NCI-H1092 treated with DMSO at 0.1 percent for 48 hours (cell line): ENCODE data around the gene CCDC154.

Experiments
- DNase-seq: peaks from one replicate; lab custom pipeline; 2025; lab: John Stamatoyannopoulos, UW

Gene CCDC154

DNA sequence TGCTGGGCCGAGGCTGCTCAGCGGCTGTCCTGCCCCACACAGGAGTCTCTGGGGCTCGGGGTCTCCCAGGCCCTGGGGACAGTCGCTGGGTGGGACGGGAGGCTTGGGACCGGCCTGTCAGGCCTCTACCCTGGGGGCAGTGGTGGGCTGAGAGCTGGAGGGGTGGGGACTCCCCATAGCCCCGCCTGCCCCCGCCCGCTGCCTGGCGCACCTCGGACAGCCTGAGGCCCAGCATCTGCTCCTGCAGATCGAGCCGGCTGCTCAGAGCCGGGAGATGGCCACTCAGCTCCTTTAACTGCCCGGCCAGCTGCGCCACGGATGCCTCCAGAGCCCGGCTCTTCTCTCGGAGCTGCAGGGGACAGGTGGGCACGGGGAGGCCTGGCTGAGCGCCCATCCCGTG lies 6.8 kb downstream of the CCDC154 start:
- DNase-seq = no peak

DNA sequence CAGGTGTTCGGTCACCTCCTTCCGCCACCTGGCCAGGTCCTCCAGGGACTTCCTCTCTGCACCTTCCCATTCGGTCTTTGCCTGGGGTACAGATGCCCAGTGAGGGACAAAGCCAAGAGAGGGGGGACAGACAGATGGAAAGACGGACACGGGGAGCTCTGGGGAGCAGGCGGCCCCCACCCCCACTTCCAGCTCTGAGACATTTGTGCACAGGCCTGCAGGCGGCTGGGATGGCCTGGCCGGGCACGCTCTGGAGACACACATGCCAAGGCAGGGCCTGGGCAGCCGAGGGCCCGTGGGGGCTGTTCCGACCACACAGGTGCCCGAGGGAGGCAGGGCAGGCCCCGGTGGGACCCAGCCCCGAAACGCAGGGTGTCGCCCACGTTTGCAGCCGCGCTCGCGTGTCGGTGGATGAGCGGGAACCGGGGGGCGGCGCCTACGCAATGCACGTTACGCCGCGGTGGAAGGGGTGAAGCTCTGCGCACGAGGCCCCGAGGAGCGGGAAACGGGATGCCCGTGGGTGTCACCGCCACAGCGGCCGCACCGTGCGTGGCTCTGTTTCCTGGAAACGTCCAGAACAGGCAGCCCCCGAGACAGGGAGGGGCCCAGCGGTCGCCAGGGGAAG lies 7.5 kb downstream of the CCDC154 start:
- no peak for DNase-seq

DNA sequence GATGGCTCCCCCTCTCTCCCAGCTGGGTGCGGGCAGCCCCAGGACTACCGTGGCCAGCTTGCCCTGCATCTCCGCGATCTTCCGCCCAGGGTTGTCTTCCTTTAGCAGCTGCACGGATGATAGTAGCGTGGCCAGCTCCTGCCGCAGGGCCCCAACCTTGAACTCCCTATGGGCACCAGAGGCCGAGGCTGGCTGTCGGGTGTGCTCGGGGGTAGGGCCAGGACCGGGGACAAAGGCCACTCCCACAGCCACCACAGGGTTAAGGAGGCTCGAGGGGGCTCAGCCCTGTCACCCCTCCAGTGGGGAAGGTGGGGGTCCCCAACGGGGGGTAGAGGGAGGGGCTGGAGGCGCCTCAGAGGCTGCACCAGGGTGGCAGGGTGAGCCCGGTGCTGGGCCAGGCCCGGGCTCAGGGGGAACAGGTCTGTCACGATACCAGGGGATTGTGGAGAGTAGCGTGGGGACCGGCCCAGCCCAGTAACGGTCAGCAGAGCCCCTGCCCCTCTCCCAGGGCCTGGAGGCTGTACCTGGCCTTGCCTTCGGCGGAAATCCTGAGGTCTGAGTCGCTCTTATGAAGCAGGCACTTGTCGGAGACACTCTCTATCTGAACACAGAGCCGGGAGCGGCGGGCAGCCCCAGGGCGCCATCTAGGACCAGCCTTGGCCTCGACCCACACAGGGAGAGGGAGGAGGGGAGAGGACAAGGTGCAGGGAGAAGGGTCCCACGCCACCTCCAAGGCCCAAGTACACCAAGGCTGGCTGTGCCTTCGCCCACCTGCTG lies 8.2 kb downstream of the CCDC154 start:
- DNase-seq = no peak

- DNase-seq = no peak
These were observed 9.4 kb downstream of the CCDC154 start for GRCh38 chr16:1434644-1435592.

GRCh38 chr16:1433756-1434155 lies 10.6 kb downstream of the CCDC154 start:
- peak; percentile 27 for DNase-seq

DNA sequence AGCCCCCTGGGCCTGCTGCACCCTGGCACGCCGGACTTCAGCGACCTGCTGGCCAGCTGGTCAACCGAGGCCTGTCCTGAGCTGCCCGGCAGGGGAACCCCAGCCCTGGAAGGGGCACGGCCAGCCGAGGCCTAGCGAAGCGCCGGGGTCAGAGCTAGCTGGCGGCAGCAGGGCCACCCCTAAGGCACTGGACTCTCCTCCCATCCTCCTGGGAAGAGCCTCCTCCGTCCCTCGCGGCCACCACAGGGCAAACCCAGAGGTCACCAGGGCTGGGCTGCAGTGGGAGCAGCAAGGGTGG lies 11.1 kb downstream of the CCDC154 start:
- DNase-seq = no peak

- DNase-seq = no peak
These were observed 11.7 kb downstream of the CCDC154 start for GRCh38 chr16:1432388-1433262.

DNA sequence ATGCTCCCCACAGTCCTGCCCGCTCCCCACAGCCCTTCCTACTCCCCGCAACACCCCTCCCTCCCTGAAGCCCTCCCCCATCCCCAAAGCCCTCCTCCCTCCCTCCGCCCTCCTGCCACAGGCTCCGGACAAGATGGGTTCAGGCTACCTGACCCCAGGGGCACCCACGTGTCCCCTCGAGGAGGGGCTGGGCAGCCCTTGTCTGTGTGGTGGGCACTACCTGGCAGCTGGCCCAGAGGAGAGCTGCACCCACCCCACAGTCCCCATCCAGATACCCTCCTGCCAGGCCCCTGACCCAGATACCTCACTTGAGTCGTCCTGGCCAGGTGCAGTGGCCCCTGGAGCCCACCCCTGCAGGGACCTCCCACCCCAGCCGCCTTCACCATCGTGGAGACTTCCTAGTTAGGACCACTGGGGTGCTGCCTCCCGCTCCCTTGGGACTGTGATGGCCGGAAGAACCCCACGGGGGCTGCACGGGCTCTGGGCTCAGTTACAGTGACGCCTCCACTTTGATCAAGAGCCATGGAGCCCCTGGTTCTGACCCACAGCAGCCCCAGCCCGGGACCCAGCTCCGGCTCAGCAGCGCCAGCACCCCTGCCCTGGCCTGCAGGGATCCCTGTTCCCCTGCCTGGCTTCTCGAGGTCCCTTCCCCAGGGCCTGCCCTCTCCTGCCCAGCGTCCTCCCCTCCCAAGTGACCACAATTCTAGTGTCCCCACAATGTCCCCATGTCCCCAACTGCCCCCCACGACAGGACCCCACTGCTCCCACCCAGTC lies 12.7 kb downstream of the CCDC154 start:
- no peak for DNase-seq

DNA sequence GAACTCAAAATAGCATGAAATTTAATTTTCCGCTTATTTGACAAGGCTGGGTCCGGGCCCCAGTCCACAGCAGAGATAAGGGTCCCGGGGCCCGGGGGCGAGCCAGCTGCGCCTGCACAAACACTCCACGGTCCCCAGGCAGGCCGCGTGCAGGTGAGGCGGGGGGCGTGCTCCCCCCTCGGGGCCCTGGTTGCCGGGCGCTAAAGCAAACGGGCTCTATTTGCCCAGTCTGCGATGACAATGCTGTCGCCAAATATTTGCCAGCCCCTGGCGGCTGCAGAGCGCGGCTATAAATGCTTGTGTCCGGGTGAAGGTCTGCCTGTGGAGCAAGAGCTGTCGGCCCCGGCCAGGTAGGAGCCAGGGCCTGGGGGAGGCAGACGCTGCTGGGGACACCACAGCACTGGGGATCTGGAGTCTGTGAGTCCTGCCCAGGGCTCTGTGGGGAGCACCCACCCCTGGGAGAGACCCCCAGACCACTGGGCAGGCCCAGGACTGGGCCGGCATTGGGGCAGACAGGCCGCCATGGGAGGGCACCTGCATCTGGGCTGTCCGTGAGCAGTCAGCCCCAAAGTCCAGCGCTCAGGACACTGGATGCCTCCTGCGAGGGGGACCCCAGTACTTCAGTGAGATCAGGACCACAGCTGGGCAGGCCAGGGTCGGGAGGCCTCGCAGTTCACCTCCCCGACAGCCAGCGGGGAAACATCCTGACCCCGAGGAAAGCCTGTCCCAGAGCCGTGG lies 13.4 kb downstream of the CCDC154 start, which contains the start of gene PERCC1:
Gene PERCC1, plus strand, starts transcription at position 320 of the 738 bp plus-strand sequence. CDS start 1,516 bp downstream, outside the sequence.
- DNase-seq = peak; percentile 80

DNA sequence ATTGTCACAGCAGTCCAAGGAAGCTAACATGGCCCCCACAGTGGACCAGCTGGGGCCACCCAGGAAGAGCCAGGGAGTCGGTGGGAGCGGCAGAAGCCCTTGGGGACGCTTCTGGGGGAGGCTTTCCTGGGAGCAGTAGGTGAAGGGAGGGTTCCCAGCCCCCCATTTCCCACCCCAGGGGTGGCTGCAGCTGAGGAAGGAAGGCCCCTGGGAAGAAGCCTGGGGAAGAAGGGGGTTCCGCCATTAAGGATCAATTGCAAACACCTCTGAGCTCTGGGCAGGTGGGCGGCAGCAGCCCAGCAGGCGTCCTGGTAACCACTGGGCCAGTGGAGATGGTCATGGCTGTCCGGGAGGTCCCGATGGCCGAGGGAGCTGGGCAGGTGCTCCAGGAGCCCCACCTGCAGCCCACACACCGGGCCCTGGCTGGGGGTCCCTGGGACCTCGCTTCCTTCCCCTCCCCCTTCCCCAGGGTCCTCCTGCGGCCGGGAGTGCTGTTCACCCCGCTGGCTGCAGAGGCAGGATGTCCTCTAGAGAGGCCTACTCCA lies 14.1 kb downstream of the CCDC154 start:
- DNase-seq = no peak

DNA sequence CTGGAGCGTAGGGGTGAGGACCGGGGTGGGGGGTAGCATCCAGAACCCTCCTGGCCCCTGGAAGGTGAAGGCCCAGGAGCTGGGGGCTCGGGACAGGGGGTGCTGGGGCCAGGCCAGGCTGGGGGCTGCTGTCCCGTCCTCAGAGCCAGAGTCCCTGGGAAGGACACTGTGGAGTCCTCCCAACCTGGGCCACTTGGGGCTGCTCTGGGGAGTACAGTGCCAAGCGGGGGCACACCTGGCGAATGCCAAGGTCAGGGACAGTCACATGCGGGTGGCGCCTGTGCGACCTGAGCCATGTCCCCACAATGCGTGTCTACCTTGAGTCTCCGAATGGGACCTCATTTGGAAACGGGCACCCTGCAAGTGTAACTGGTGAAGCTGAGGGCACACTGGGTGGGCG lies 14.7 kb downstream of the CCDC154 start:
- DNase-seq = no peak

DNA sequence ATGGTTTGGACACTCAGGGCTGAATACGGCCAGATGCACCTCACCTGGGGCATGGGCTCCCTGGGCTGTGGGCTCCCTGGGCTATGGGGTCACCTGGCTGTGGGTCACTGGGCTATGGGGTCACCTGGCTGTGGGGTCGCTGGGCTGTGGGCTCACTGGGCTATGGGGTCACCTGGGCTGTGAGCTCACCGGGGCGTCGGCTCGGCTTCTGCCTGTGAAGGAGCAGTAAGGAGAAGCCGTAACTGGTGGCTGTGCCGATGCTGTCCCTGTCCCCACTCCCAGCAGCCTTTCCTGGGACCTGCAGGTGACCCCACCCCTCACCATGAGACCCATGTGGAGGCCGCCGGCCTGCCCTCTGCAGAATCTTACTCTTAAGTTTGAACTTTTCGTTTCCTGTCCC lies 15.3 kb downstream of the CCDC154 start:
- DNase-seq = no peak

DNA sequence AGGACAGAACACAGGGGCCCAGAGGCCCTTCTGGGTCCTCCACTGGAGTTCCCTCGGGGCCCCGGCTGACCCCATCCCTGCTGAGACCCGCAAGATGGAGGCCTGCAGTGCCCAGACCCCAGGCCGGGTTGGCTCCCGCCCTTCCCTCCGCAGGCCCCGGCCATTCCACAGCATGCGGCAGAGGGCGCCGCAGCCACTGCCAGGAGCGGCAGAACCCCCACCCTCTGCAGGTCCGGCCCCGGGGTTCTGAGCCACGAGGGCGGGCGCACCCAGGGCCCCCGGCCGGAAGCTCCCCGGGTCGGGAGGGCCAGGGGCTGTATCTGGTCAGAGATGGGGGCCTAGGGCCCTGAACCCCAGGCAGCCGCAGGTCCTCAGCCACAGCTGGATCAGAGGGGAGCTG lies 15.8 kb downstream of the CCDC154 start:
- DNase-seq = no peak

- no peak for DNase-seq
These were observed 16.6 kb downstream of the CCDC154 start for GRCh38 chr16:1427473-1428461.

DNA sequence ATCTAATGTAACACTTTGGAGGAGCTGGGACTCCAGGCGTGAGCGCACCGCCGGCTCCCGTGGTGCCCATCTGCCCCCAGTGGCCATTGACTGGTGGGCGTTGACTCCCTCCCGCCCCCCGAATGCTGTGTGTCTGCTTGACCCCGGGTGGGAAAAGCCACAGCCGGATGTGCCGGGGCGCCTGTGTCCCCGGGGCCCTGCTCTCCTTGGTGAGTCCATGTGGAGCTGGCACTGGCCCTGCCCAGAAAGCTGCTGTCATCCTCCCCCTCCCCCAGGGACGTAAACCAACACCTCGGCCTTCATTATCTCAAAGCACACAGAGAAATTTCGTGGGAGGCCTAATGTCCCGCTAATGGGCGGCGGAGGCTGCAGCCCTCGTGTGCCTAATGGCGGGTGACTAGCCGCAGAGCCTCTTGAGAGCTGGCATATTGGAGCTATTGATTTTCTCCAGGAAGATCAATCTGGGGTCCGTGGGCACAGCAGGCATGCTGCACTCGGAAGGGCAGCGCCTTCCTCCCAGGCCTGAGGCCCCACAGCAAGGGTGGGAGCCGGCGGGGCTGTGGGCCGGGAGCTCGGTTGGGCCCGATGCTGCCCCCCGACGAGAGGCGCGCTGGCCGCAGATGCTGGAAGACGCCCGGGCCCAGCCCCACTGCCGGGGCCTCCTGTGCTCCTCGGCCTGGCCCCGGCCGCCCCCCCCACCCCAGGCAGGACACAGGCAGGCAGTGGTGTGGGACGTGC lies 17.5 kb downstream of the CCDC154 start:
- peak; percentile 90 for DNase-seq

DNA sequence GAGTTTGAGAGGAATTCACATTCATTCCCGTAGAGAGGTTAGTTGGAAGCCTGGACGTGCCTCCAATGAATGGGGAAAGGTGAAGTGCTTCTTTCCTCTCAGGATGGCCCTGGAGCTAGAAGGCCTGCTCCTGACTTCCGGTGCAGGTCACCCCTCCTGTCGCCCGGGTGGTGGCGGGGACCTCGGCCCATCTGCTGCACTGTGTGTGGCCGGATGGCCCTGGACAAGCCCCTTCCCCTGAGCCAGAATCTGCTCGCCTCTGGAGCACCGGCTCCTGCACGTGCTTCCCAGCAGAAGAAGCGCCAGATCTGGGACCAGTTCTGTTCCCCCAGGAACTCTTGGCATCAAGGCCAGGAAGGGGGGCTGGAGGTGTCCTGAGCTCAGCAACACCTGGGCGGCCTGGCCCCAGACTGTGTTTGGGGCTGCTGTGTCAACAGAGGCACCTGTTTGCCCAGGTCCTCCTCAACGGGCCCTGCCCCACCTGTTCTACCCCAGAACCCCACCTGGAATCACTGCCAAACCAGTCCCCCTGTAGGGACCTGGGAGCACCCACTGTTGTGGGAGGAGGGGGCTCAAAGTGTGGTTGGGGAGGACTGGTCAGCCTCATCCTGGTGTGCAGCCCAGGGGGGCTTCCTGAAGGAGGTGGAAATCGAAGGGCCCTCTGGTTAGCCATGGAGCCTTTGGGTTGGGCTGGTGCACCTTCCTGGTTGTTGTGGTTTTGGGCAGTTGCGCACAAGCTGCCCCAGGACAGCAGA lies 18.6 kb downstream of the CCDC154 start:
- no peak for DNase-seq

DNA sequence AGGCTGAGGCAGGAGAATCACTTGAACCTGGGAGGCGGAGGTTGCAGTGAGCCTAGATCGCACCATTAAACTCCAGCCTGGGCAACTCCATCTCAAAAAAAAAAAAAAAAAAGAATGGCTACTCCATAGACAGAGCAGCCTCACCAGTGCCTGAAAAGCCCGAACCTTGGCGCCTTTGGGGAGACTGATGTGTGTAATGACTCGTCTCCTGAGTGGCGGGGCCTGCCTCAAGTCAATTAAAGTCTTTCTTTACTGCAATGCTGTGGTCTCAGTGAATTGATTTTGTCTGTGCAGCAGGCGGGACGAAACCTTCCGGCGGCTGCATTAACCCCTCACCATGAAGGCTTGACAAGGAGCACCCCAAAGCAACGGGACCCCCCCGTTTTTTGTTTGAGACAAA lies 20.3 kb downstream of the CCDC154 start:
- no peak for DNase-seq
